NCI-H1417 treated with DMSO at 0.1 percent for 48 hours (cell line): ENCODE results near the gene KLHL29.

Experiments used
- DNase-seq: peaks from one replicate; lab custom pipeline; 2025; lab: John Stamatoyannopoulos, UW

Gene KLHL29

DNA sequence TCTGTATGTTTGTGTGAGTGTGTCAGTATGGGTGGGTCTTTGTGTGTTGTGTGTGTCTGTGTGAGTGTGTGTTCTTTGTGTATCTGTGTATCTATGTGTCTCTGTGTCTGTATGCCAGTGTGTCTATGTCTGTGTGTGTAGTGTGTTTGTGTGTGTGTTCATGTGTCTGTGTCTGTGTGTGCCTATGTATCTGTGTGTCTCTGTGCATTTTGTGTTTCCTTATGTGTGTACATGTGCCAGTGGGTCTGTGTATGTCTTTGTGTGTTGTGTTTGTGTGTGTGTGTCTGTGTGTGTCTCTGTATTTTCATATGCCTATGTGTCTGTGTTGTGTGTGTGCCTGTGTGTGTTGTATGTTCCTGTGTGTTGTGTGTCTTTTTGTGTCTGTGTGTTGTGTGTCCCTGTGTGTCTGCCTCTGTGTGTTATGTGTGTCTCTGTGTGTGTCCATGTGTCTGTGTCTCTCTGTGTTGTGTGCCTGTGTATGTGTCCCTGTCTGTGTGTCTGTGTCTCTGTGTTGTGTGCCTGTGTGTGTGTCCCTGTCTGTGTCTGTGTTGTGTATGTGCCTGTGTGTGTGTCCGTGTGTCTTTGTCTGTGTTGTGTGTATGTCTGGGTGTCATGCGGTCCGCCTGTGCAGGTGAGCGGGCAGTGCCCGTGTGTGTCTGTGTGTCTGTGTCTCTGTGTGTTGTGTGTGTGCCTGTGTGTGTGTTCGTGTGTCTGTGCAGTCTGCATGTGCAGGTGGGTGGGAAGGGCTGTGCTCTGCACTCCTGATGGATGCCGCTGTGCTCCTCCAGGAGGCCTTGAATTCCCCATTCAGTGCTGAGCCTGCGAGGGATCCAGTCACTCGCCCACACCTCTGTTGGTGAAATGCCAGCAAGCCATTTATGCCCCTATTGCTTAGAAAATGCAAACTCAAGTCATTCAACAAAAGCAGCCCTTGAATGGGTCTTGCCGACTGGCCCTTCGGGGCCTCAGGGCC lies 37.4 kb downstream of the KLHL29 start:
- no peak for DNase-seq

DNA sequence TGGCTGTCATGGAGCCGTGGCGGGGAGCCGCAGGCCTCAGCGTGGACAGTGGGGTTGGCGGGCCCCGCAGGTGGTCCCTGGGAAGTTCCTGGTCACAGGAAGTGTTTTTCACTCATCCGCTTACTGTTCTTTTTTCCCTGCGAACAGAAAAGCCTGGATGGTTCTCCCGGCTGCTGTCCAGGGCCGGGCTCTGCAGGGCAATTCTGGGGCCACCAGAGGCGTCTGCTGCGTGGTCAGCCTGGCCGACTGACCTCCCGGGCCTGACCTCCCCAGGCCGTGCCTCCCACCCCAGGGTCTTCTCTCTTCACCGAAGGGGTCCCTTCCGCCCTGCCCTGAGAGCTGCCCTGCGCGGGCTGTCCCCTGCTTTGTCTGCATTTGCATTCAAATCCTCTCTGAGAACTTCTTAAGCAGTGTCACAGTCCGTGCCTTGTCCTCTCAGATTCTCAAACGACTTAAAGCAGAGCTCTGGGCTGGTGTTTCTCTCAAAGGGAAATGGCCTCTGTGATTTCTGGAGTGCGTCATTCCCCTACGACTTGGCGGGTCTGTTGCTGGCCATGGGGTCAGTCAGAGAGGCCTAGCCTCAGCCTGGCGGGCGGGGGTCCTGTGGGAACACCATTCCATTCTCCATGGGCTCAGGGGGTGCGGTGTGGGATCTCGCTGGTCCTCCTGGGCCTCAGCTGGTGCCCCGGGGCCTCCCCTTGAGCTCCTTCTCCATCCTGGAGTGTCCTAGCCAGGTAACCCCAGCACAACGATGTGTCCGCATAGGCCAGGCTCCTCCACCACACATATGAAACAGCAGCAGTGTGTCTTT lies 38.3 kb downstream of the KLHL29 start:
- DNase-seq = no peak

DNA sequence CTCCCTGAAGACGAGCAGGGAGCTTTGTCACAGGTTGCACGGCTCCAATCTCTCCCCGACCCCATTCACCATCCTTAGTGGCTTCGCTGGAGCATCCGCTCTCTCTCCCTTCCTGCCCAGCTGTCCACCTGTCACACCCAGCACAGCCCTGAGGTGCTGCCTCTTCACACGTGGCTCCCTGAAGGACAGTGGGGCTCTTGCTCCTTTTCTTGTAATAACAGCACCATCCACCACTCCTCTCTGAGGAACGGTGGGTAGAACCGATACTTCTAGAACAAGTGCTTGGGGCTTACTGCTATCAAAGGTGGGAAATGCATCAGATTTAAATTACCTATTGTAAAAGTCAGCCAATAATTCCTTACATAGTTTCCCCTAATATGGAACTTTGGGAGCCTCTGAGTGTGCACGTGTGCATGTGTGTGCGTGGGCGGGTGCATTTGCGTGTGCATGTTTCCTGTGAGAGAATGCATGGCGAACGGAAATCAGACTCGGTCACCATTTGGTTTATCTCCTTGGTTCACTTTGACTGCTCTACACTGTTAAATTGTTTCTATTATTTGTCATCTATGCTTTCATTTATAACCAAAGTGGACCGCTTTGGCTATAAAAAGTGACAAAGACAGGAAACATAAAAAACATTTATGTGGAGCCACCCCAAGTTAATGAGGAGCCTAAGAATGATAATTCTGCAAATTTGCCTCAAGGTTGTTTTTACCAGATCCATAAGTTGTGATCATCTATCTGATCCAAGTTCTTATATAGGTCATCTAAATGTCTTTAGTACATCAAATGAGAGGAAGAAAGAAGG lies 39.1 kb downstream of the KLHL29 start:
- DNase-seq = no peak

DNA sequence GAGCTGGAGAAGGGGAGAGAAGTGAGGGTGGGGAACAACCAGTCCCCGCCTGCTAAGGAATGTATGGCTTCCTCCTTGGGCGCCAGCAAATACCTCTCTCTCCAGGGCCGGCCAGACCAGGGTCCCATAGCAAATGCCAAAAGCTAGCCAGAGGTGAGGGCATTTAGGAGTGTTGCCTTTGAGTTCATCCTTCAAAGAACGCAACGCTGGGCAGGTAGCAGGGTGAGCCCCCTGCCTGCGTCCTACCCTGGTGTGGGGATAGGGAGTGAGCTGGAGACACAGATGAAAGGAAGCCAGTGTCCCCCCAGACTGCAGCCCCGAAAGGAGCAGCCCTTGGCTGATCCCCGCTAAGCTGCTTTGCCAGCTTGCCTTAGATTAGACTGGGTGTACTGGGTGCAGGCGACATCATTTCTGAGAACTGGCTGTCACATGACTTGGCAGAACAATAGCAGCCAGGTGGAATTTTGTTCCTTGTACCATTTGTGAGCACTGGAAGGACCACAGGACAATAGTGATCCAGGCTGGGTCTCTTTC lies 40.4 kb downstream of the KLHL29 start:
- DNase-seq = no peak

DNA sequence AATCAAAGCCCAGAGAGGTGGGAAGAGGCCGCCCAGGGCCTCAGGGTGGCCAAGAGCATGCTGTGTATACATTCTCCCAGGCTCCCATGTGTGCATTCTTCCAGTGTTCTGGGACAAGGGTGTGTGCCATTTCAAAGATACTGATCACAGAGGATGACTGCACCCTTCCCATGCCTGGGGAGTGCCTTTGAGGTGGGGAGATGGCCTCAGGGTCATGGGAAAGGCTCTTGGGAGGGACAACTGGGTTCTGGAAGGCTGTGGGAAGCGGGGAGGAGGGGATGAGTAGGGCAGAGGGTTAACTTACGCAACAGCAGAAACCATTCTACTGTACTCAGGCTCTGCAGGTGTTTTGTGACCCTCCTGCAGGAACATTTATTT lies 40.9 kb downstream of the KLHL29 start:
- DNase-seq = no peak

DNA sequence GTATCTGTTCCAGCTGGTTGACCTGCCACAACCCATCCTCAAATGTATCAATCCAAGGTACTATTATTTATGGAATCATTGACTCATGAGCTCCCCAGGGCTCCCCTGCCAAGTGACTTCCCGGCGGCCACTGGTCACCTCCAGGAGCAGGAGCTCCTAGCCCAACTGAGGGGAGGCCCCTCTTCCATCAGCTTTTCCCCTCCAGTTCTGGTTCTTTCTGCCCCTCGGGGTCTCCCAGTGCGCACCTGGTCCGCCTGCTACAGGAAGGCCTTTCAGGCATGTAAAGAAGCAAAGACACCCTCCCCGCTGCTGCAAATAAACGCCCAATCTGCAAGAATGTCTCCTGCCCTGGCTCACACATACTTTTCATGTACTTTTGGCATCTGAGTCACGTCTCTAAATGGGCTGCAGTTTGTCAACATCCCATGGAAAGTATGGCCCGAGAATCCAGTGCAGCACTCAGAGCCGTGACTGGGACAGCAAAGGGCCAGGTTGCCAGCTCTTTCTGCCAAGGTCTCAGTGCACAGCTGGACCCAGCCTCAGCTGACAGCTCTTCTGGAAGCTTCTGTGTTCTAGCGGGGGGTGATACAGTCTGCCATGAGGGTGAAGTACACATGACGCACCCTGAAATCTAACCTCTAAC lies 41.4 kb downstream of the KLHL29 start:
- DNase-seq = no peak

DNA sequence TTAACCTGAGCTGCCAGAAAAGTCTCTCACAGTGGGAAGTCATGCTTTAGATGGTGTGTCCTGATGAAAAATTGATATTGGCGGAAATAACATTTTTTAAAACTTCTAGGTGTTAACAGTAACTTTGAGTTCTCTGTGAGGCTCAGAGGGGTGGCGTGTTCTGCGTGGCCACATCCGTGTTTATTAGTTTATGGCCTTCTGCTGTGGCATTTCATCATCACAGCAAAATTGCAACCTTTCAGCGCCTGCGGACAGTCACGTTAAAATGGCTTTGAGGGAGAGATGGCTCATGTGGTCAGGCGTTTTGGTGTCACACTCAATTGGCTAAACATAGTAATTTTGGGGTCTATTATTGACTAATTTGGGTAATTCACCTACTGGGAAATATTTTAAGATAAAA lies 42.4 kb downstream of the KLHL29 start:
- DNase-seq = no peak

DNA sequence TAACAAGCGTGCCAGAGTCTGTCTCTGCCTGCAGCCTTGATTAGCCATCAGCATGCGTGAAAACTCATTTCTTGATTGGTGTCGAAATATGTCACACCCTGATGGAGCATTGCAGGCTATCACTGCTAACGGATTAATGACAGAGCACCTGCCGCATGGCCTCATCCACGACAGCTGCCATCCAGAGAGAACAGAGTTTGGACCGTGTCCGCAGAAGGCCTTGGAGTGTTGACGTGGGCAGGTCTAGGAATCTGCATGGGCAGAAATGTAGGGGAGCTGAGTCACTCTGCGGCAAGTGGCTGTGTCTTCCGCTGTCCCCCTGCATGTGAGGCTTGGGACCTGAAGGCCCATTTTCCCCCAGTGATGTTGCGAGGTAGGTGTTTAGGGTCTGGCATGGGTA lies 43.0 kb downstream of the KLHL29 start:
- no peak for DNase-seq

DNA sequence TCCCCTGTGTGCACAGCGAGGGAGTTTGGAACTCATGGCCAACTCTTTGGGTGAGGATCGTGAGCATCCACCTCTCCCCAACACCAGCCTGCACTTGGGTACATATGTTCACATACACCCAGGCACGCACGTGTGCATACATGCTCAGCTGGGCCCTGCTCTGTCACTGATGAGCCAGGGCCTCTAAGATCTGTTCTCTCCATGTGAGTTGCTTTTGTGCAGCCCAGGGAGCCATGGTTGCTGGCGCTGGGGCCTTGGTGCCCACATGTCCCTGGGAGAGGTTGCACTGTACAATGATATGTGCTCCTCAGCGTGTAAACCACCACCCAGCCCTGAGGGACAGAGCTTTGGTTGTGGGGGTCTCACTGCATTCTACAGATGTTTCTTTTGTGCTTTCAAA lies 44.1 kb downstream of the KLHL29 start:
- DNase-seq = no peak

DNA sequence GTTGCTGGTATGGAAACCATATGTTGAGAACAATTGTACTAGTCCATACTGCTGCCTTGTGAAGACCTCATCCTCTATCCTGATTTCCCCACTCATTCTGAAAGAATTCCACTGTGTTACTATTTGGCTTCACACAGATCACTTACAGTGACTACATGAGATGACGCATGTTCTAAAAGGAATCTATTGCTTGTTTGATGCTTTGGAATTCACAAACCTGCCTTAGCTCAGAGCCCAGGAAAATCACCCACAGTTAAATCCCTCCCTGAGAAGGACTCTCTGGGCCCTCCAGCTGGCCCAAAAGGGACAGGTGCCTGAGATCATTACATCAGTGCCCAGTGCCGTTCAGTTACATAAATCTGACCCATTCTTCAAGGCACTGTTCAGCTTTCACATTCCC lies 45.3 kb downstream of the KLHL29 start:
- DNase-seq = no peak

DNA sequence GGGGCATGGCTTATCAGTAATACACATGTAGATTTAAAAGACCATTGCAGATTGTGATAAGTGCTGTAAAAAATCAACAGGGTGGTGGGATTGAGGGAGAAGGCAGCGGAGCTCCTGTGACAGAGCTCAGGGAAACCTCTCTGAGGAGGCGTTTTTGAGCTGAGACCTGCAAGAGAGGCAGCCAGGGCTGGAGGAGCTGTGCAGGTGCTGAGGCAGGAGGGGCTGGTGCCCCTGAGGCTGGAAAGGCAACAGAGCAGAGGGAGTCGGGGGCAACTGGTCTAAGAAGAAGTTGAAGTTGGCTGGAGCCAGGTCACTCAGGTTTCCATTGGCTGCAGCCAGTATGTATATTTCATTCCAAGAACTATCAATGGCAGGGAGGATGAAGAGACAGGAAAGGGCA lies 47.6 kb downstream of the KLHL29 start:
- no peak for DNase-seq

DNA sequence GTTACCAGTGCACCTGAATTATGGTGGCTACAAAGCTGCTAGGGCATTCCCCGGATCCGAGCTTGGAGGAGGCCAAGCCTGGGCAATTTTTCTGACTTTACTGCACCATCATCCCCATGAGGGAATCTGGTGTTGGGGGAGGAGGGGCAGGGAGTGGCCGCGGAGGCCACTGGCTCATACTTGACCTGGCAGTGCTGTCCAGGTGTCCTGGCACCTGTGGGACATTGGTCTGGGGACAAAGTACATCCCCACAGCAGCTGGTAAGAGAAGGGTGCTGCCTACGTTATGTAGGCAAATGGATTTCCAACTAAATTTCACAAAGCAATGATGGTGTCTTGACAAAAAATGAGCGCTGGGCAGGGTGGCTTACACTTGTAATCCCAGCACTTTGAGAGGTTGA lies 48.3 kb downstream of the KLHL29 start:
- no peak for DNase-seq

DNA sequence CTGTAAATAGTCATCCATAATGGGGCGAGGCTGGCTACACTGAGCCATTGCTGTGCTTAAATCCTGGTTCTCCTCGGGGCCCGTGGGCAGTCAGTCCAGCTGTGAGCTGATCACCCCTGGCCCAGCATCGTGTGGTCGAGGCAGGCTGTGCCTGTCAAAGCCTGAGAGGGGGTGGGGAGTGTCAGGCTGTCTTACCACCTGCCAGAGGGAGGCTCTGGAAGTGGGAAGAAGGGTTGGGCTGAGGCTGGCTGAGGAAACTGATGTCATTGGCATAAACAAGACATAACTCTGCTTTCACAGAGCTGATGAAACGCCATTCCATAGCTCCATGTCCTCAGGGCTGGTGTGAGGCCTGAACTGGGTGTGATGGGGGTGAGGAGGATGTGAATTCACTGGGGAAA lies 49.7 kb downstream of the KLHL29 start:
- no peak for DNase-seq

DNA sequence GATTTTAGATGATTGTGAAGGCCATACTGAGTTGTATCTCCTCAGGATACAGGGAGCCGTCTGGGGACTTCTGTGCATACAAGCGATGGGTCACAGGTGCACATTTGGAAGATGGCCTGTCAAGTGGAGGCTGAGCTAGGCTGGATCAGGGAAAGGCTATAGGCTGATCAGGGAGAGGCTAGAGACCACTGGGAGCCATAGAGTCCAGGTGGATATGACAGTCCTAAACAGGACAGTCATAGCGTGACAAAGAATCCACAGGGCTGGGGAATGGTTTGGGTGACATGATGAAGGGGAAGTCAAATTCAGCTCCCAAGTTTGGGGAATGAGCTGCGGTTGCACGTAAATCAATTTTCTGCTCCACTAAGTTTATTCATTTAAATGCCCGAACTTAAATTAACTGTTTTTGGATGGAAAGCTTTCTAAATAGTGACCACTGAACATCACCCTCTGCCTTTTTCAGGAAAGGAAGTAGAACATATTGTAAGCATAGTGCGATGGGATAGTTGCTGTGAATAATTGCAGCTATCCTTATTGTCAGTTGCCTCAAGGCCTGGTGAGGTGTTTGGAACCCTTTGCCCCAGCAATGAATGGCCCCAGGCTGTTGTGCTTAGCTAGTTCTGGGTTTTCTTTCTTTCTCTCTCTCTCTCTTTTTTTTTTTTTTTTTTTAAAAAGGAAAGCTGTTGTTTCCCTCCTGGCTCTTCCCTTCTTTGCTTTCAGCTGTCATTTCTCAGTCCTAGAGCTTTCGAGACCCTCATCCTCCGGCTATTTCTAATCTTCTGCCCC lies 50.5 kb downstream of the KLHL29 start:
- no peak for DNase-seq

DNA sequence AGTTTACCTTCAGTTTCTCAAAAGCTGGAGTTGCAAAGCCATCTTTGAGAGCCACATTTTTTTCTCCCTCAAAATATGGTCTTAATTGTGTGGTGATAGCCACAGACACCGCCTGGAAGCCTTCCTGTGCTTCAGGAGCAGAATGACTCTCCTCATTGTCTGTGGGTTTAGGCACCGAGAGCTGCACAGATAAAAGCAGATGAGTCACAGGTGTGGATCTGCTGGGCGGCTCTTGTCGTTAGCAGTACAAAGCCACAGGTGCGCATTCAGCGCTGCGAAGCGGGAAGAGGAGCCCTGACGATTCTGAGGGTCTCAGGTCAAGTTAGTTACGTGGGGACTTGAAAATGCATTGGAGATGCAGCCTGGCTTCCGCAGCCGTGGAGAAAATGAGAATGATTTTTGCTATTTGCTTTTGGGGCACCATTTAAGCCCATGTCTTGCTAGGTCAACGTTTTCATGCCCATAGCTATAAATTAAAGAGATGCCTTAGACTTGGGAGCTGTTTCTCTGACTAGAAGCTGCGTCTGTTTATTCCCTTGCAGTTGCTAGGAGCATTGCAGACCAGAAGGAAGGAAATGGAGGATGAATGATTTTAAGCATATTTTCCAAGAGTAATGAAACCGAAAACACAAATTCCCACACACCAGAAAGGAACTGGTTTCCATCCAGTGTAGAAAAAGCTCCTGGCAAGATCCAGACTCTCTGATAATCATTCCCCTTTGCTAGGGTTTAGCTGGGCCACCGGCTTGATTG lies 51.5 kb downstream of the KLHL29 start:
- DNase-seq = no peak

DNA sequence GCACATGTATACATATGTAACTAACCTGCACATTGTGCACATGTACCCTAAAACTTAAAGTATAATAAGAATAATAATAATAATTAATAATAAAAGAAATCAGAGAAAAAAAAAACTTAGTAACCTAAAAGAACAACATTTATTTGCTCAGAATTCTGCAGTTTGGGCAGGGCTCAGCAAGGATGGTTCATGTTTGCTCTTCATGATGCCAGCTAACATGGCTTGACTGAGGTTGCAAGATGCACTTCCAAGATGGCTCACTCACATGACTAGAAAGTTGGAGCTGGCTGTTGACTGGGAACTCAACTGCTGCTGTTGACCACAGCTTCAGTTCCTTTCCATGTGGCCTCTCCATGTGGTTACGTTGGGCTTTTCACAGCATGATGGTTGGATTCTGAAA lies 56.4 kb downstream of the KLHL29 start:
- no peak for DNase-seq

DNA sequence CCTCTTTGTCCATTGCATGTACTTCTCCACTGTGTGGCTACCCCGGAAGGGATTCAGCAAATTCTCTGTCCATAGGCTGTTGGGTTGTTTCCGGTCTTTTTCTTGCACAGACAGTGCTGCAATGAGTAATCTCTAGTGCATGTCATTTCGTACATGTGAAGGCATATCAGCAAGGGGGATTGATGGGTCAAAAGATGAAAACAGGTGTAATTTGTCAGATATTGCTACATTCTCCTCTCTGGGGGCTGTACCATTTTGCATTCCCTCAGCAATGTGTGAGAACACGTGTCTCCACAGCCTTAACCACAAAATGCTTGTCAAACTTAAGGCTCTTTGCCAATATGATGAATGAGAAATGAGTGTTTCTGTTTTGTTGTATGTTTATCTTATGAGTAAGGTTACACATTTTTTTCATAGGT lies 60.5 kb downstream of the KLHL29 start:
- no peak for DNase-seq

DNA sequence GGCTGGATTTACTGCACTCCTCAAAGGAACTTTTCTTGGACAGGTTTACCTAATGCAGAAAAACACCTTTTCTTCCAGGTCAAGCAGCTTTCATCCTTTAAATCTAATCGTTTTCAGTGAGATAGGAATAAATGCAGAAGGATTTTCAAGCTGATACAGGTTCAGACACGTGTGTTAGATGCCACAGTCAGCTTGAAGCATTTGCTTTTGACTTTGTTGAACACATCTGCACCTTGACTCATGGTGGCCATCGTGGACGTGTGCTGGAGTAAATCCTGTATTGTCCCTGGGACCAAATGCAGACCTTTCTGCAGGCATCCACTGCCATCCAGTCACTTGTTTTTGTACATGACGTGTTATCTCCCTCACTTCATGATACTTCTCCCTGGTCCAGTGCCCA lies 61.9 kb downstream of the KLHL29 start:
- DNase-seq = no peak

DNA sequence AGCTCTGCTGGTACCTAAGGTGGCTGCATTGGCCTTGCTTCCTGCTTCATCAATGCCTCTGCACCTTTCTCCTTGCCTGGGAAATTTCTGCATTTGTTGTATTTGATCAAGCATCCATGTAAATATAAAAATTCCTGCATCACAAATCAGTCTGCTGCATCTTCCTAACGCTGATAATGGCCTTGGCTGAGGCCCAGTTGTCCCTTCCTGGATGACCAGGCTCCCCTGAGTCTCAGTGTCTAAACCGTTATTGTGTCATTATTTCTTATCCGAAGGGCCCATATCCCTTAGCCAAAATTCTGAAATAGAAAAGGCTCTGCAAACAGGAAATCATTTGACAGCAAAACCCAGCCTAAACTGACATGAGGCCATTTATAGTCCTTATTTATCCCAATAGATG lies 62.4 kb downstream of the KLHL29 start:
- no peak for DNase-seq

DNA sequence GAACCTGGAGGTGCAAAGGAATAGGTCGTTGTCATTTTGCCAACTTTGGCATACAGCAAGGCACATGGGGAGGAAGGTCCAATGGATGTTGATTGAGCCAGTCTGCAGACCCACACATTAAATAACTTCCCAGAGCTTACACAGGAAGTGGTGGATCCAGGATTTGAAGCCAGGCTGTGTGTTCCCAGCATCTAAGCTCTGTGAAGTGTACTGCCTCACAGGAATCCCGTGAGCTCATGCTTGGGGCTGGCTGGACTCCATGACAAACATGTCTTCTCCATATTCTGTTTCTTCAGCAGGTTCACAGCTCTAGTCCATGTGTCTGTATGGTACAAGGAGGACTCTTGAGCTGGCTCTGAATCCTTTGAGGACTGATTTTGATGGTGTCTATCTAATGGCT lies 63.9 kb downstream of the KLHL29 start:
- DNase-seq = no peak
